ENCODE results near the gene NAXE.

Gene NAXE

GRCh38 chr1:156556354-156556753, 35.2 kb upstream of the NAXE start:
- H3K9ac ChIP-seq (ENCODE audit: low read length): no peak overlapping the region
- DNase-seq: no peak
- H3K79me1 ChIP-seq (replicated peaks; ENCODE audit: low read length, poor library complexity, severe bottlenecking): no peaks in the 10 kb centered on the region
- H3K18ac ChIP-seq (ENCODE audit: low read depth in 1 of 2, low read length in 2 of 2): no peak overlapping the region
- no peak overlapping the region for H3K27ac ChIP-seq (ENCODE audit: low read length, poor library complexity, severe bottlenecking)
- H3K36me3 ChIP-seq (ENCODE audit: control insufficient read depth in 1 of 2, insufficient read depth in 2 of 2, low read depth in 1 of 2, low read length in 2 of 2): peaks cover 2 to 9% of the 10 kb centered on the region in 2 experiments
- H2AFZ ChIP-seq (ENCODE audit: low read depth, low read length): no peak overlapping the region
- no peaks in the 10 kb centered on the region for H3K27me3 ChIP-seq (ENCODE audit: control insufficient read depth in 1 of 2, insufficient read depth in 1 of 2, low read length in 2 of 2)
- no peaks in the 10 kb centered on the region for H3K9me3 ChIP-seq (ENCODE audit: control insufficient read depth, low read length)
- no peak overlapping the region for H2BK5ac ChIP-seq (ENCODE audit: low read depth, low read length, poor library complexity, severe bottlenecking)
- no peak overlapping the region for H2BK12ac ChIP-seq (ENCODE audit: low read length in 2 of 2)
- no peak overlapping the region for H2AK5ac ChIP-seq (ENCODE audit: low read length, severe bottlenecking)
- no peak overlapping the region for H3K4me2 ChIP-seq (ENCODE audit: low read length, poor library complexity, severe bottlenecking)
- H3K4me3 ChIP-seq (ENCODE audit: insufficient read depth in 1 of 2, low read depth in 1 of 2, low read length in 2 of 2): no peak overlapping the region
- H2BK120ac ChIP-seq (ENCODE audit: low read depth, low read length): no peak overlapping the region
- 82% methylated on average over 8 of the region's 9 CpGs for WGBS
- no peak overlapping the region for H3K23ac ChIP-seq (ENCODE audit: low read length in 2 of 2)
- no peak overlapping the region for H4K91ac ChIP-seq (ENCODE audit: low read length)
- no peak overlapping the region for H3K4ac ChIP-seq (ENCODE audit: low read depth in 1 of 2, low read length in 2 of 2)
- no peak overlapping the region for H4K8ac ChIP-seq (ENCODE audit: low read length)
- H3K4me1 ChIP-seq (ENCODE audit: control insufficient read depth, insufficient read depth, low read depth, low read length): peaks cover 10% of the 10 kb centered on the region
- no peak overlapping the region for H3K14ac ChIP-seq (ENCODE audit: low read length in 2 of 2)
- no peak overlapping the region for H2BK15ac ChIP-seq (ENCODE audit: low read depth, poor library complexity, severe bottlenecking)

GRCh38 chr1:156559086-156559796, 32.3 kb upstream of the NAXE start:
- Histone ChIP-seq H4K8ac (ENCODE audit: low read length) (no peak overlapping the region), H2BK5ac (ENCODE audit: low read depth, low read length, poor library complexity, severe bottlenecking) (no peak overlapping the region), H3K9me3 (ENCODE audit: control insufficient read depth, low read length) (no peaks in the 10 kb centered on the region), H3K36me3 (ENCODE audit: control insufficient read depth in 1 of 2, insufficient read depth in 2 of 2, low read depth in 1 of 2, low read length in 2 of 2) (peaks cover 8 to 23% of the 10 kb centered on the region in 2 experiments), H4K91ac (ENCODE audit: low read length) (no peak overlapping the region), H3K18ac (ENCODE audit: low read depth in 1 of 2, low read length in 2 of 2) (no peak overlapping the region), H3K27ac (ENCODE audit: low read length, poor library complexity, severe bottlenecking) (no peak overlapping the region), H3K4me2 (ENCODE audit: low read length, poor library complexity, severe bottlenecking) (no peak overlapping the region), H3K23ac (ENCODE audit: low read length in 2 of 2) (no peak overlapping the region), H2BK12ac (ENCODE audit: low read length in 2 of 2) (no peak overlapping the region), H2AFZ (ENCODE audit: low read depth, low read length) (no peak overlapping the region), H2BK15ac (ENCODE audit: low read depth, poor library complexity, severe bottlenecking) (no peak overlapping the region), H3K4ac (ENCODE audit: low read depth in 1 of 2, low read length in 2 of 2) (no peak overlapping the region), H2BK120ac (ENCODE audit: low read depth, low read length) (no peak overlapping the region), H2AK5ac (ENCODE audit: low read length, severe bottlenecking) (no peak overlapping the region), H3K4me3 (ENCODE audit: insufficient read depth in 1 of 2, low read depth in 1 of 2, low read length in 2 of 2) (no peak overlapping the region), H3K9ac (ENCODE audit: low read length) (no peak overlapping the region), H3K27me3 (ENCODE audit: control insufficient read depth in 1 of 2, insufficient read depth in 1 of 2, low read length in 2 of 2) (no peaks in the 10 kb centered on the region), H3K4me1 (ENCODE audit: control insufficient read depth, insufficient read depth, low read depth, low read length) (peaks cover 4% of the 10 kb centered on the region), H3K14ac (ENCODE audit: low read length in 2 of 2) (no peak overlapping the region), H3K79me1 (replicated peaks; ENCODE audit: low read length, poor library complexity, severe bottlenecking) (no peaks in the 10 kb centered on the region)
- DNase-seq: no peak
- WGBS: 78% methylated on average over 7 of the region's 8 CpGs

GRCh38 chr1:156559797-156560385, 31.7 kb upstream of the NAXE start:
- WGBS: 68% methylated on average over 5 of the region's 5 CpGs
- H2BK15ac ChIP-seq (ENCODE audit: low read depth, poor library complexity, severe bottlenecking): no peak overlapping the region

GRCh38 chr1:156560585-156561163, 30.9 kb upstream of the NAXE start:
- Histone ChIP-seq H3K27me3 (ENCODE audit: control insufficient read depth in 1 of 2, insufficient read depth in 1 of 2, low read length in 2 of 2) (no peaks in the 10 kb centered on the region), H3K14ac (ENCODE audit: low read length in 2 of 2) (no peak overlapping the region), H2BK12ac (ENCODE audit: low read length in 2 of 2) (no peak overlapping the region), H3K4me3 (ENCODE audit: insufficient read depth in 1 of 2, low read depth in 1 of 2, low read length in 2 of 2) (no peak overlapping the region), H2AFZ (ENCODE audit: low read depth, low read length) (no peak overlapping the region), H3K27ac (ENCODE audit: low read length, poor library complexity, severe bottlenecking) (no peak overlapping the region), H3K79me1 (replicated peaks; ENCODE audit: low read length, poor library complexity, severe bottlenecking) (peaks cover 2% of the 10 kb centered on the region), H3K23ac (ENCODE audit: low read length in 2 of 2) (no peak overlapping the region), H3K4me2 (ENCODE audit: low read length, poor library complexity, severe bottlenecking) (no peak overlapping the region), H3K9me3 (ENCODE audit: control insufficient read depth, low read length) (no peaks in the 10 kb centered on the region), H2BK120ac (ENCODE audit: low read depth, low read length) (no peak overlapping the region), H3K9ac (ENCODE audit: low read length) (no peak overlapping the region), H3K36me3 (ENCODE audit: control insufficient read depth in 1 of 2, insufficient read depth in 2 of 2, low read depth in 1 of 2, low read length in 2 of 2) (peaks cover 8 to 23% of the 10 kb centered on the region in 2 experiments), H3K4me1 (ENCODE audit: control insufficient read depth, insufficient read depth, low read depth, low read length) (peaks cover 4% of the 10 kb centered on the region), H4K8ac (ENCODE audit: low read length) (no peak overlapping the region), H3K18ac (ENCODE audit: low read depth in 1 of 2, low read length in 2 of 2) (no peak overlapping the region), H4K91ac (ENCODE audit: low read length) (no peak overlapping the region), H2BK5ac (ENCODE audit: low read depth, low read length, poor library complexity, severe bottlenecking) (no peak overlapping the region), H2AK5ac (ENCODE audit: low read length, severe bottlenecking) (no peak overlapping the region), H3K4ac (ENCODE audit: low read depth in 1 of 2, low read length in 2 of 2) (no peak overlapping the region), H2BK15ac (ENCODE audit: low read depth, poor library complexity, severe bottlenecking) (no peak overlapping the region)
- 75% methylated on average over 5 of the region's 5 CpGs for WGBS
- DNase-seq: no peak

More at GRCh38 chr1:156559797-156560385, 31.7 kb upstream of the NAXE start:
- Histone ChIP-seq H4K91ac (ENCODE audit: low read length) (no peak overlapping the region), H2AK5ac (ENCODE audit: low read length, severe bottlenecking) (no peak overlapping the region), H4K8ac (ENCODE audit: low read length) (no peak overlapping the region), H3K27ac (ENCODE audit: low read length, poor library complexity, severe bottlenecking) (no peak overlapping the region), H3K27me3 (ENCODE audit: control insufficient read depth in 1 of 2, insufficient read depth in 1 of 2, low read length in 2 of 2) (no peaks in the 10 kb centered on the region), H3K4me3 (ENCODE audit: insufficient read depth in 1 of 2, low read depth in 1 of 2, low read length in 2 of 2) (no peak overlapping the region), H3K36me3 (ENCODE audit: control insufficient read depth in 1 of 2, insufficient read depth in 2 of 2, low read depth in 1 of 2, low read length in 2 of 2) (peaks cover 8 to 23% of the 10 kb centered on the region in 2 experiments), H3K23ac (ENCODE audit: low read length in 2 of 2) (no peak overlapping the region), H2BK12ac (ENCODE audit: low read length in 2 of 2) (no peak overlapping the region), H3K4ac (ENCODE audit: low read depth in 1 of 2, low read length in 2 of 2) (no peak overlapping the region), H3K4me1 (ENCODE audit: control insufficient read depth, insufficient read depth, low read depth, low read length) (peaks cover 4% of the 10 kb centered on the region), H3K14ac (ENCODE audit: low read length in 2 of 2) (no peak overlapping the region), H3K9ac (ENCODE audit: low read length) (no peak overlapping the region), H2BK5ac (ENCODE audit: low read depth, low read length, poor library complexity, severe bottlenecking) (no peak overlapping the region), H2AFZ (ENCODE audit: low read depth, low read length) (no peak overlapping the region), H3K79me1 (replicated peaks; ENCODE audit: low read length, poor library complexity, severe bottlenecking) (no peaks in the 10 kb centered on the region), H2BK120ac (ENCODE audit: low read depth, low read length) (no peak overlapping the region), H3K9me3 (ENCODE audit: control insufficient read depth, low read length) (no peaks in the 10 kb centered on the region), H3K4me2 (ENCODE audit: low read length, poor library complexity, severe bottlenecking) (no peak overlapping the region), H3K18ac (ENCODE audit: low read depth in 1 of 2, low read length in 2 of 2) (no peak overlapping the region)
- no peak for DNase-seq
